SK-N-MC (cell line): Measurements from ENCODE around the gene GCH1.

Experiments used
- EZH2 ChIP-seq: fragments of 200-600 bp; sonication (generic); IDR thresholded peaks from one replicate; pipeline ENCODE4 v1.6.1; 2017; ENCODE audit warnings: antibody characterized with exemption
- POLR2AphosphoS5 ChIP-seq: IDR thresholded peaks from 2 replicates; pipeline ENCODE4 v1.6.1; 2012; ENCODE audit warnings: mild to moderate bottlenecking, low read depth, low read length, borderline replicate concordance

DNA sequence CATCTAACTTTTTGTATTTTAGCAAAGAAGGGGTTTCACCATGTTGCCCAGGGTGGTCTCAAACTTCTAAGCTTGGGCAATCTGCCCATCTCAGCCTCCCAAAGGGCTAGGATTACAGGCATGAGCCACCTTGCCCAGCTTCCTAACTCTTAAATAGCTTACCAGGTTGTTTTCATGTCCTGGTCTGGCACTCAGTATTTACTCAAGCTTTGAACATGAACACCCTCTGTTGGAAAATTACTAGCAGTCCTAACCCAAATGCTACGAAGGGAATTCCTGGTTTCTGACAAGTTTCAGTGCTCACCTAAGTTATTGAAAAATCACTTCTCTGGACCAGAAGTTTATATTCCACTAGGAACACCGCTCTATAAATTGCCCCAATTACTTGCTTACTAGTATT lies 32.5 kb upstream of the GCH1 start:
- TF ChIP-seq POLR2AphosphoS5 (no peak), EZH2 (no peak)
